HG03439 (cell line): Measurements from ENCODE around the gene MARCHF7.

Source experiments
- ATAC-seq: cut with Tn5 transposase; IDR thresholded peaks from one replicate; pipeline ENCODE4 v1.9.1; 2021; ENCODE audit warnings: mild to moderate bottlenecking, moderate library complexity; ENCODE audit not compliant: unreplicated experiment

The MARCHF7 gene

DNA sequence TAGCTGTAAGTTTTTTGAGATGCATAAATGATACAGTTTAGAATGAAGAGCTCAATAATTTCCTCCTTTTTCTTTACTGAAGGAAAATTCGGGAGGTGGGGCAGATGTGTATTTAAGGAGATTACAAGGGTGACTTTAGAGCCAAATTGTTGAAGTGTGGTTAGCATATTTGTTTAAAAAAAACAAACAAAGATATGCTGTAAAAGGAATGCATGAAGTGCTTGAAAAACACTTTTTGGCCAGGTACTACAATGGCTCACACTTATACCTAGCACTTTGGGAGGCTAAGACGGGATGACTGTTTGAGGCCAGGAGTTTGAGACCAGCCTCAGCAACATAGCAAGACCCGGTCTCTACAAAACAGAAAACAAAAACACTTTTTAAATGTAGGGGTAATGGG, 47.3 kb downstream of the MARCHF7 start:
- ATAC-seq: no peak

GRCh38 chr2:159760326-159760725, 48.0 kb downstream of the MARCHF7 start:
- ATAC-seq: no peak

DNA sequence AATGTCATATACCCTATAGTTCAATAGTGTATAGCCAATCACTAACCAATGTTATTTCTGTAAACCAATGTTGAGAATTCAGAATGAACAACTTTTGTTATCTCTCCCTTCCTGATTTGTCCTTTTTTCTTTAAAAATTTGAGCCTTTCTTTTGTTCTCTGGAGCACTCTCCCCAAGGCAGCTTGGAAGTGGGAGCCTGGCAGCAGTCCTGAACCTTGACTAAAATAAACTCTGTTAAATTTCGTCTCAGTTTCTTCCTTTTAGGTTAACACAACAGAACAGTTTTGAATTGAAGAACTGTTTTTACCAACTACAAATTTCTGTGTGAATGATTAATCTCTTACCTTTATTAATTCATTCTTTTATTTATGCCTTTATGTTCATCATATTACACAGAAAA, 49.8 kb downstream of the MARCHF7 start:
- no peak for ATAC-seq
